Measurements from ENCODE around the gene RFESD.

Gene RFESD

DNA sequence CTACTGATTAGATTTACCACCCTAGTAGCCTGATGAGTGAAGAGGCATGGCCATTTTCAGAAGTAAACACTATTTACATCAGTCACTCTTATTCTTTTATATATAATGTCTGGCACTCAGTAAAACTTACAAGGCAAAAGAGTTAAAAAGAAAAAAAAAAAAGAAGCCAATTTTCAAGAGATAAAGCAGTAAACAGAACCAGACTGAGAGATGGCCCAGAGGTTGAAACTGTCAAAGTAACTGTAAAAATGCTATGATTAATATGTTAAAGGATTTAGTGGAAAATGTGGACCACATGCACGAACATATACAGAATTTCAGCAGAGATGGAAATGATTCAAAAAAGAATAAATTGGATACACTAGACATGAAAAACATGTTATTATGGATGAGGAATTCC lies 33.1 kb upstream of the RFESD start:
- no peak overlapping the region for H3K9ac ChIP-seq (ENCODE audit: low read length)
- H3K79me1 ChIP-seq (ENCODE audit: low read length), result no peaks in the 10 kb centered on the region
- no peak overlapping the region for H3K27ac ChIP-seq (ENCODE audit: low read depth, low read length)
- no peak overlapping the region for H2BK12ac ChIP-seq (ENCODE audit: low read length)
- no peak overlapping the region for H3K18ac ChIP-seq (ENCODE audit: low read length)
- no peak overlapping the region for H3K4ac ChIP-seq (ENCODE audit: low read depth, low read length)
- H3K36me3 ChIP-seq (ENCODE audit: control insufficient read depth in 1 of 2, insufficient read depth in 2 of 2, low read length in 2 of 2), result no peaks in the 10 kb centered on the region
- H2AK5ac ChIP-seq (ENCODE audit: low read length), result no peak overlapping the region
- H3K23ac ChIP-seq (ENCODE audit: low read length), result no peak overlapping the region
- no peak overlapping the region for H2BK5ac ChIP-seq (ENCODE audit: low read depth, low read length, poor library complexity)
- H4K12ac ChIP-seq (ENCODE audit: low read depth, low read length), result no peak overlapping the region
- no peak overlapping the region for H3K14ac ChIP-seq (ENCODE audit: low read length)
- no peaks in the 10 kb centered on the region for H3K27me3 ChIP-seq (ENCODE audit: insufficient read depth, low read length)
- H3K4me3 ChIP-seq (ENCODE audit: low read depth, low read length), result no peak overlapping the region
- H4K91ac ChIP-seq (ENCODE audit: low read depth, low read length), result no peak overlapping the region
- H3K79me2 ChIP-seq (ENCODE audit: control insufficient read depth, insufficient read depth, low read length, poor library complexity), result no peaks in the 10 kb centered on the region
- peaks cover 3% of the 10 kb centered on the region for H3K9me3 ChIP-seq (ENCODE audit: insufficient read depth, low read depth, low read length)
- H3K4me1 ChIP-seq (ENCODE audit: control insufficient read depth in 1 of 2, insufficient read depth in 2 of 2, low read length in 2 of 2), result no peaks in the 10 kb centered on the region
- no peak overlapping the region for H4K8ac ChIP-seq (ENCODE audit: low read depth, low read length)
- no peak overlapping the region for H3K4me2 ChIP-seq (ENCODE audit: low read length)
- no CpG with 5 or more reads among the region's 1 CpG for WGBS (ENCODE audit: extremely low coverage, insufficient coverage, insufficient read length)
- peak in 1 of 2 donors; percentile 41 for DNase-seq
- no peak overlapping the region for H2AFZ ChIP-seq (ENCODE audit: insufficient read depth, low read length, poor library complexity)
- H2BK120ac ChIP-seq (ENCODE audit: insufficient read depth, low read length, poor library complexity), result no peak overlapping the region

DNA sequence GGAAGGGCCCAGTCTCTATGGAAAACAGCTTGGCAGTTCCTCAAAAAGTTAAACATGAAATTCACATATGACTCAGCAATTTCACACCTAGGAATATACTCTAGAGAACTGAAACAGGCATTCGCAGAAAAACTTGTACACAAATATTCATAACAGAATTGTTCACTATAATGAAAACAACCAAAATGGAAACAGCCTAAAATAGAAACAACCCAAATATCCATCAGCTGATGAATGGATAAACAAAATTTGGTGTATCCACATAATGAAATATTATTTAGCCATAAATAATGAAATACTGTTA lies 31.5 kb upstream of the RFESD start:
- no CpG with 5 or more reads among the region's 1 CpG for WGBS (ENCODE audit: extremely low coverage, insufficient coverage, insufficient read length)
- Histone ChIP-seq H3K4me3 (ENCODE audit: low read depth, low read length) (no peak overlapping the region), H3K27me3 (ENCODE audit: insufficient read depth, low read length) (peaks cover 15% of the 10 kb centered on the region), H3K4ac (ENCODE audit: low read depth, low read length) (no peak overlapping the region), H3K4me1 (ENCODE audit: control insufficient read depth in 1 of 2, insufficient read depth in 2 of 2, low read length in 2 of 2) (peaks cover 4 to 5% of the 10 kb centered on the region in 2 experiments), H2BK12ac (ENCODE audit: low read length) (no peak overlapping the region), H3K9me3 (ENCODE audit: insufficient read depth, low read depth, low read length) (peaks cover 3% of the 10 kb centered on the region), H3K14ac (ENCODE audit: low read length) (no peak overlapping the region), H2AFZ (ENCODE audit: insufficient read depth, low read length, poor library complexity) (no peak overlapping the region), H3K79me2 (ENCODE audit: control insufficient read depth, insufficient read depth, low read length, poor library complexity) (no peaks in the 10 kb centered on the region), H3K36me3 (ENCODE audit: control insufficient read depth in 1 of 2, insufficient read depth in 2 of 2, low read length in 2 of 2) (no peaks in the 10 kb centered on the region), H4K12ac (ENCODE audit: low read depth, low read length) (no peak overlapping the region), H3K23ac (ENCODE audit: low read length) (no peak overlapping the region), H2BK5ac (ENCODE audit: low read depth, low read length, poor library complexity) (no peak overlapping the region), H4K8ac (ENCODE audit: low read depth, low read length) (no peak overlapping the region), H3K4me2 (ENCODE audit: low read length) (no peak overlapping the region), H3K18ac (ENCODE audit: low read length) (no peak overlapping the region), H3K27ac (ENCODE audit: low read depth, low read length) (no peak overlapping the region), H2BK120ac (ENCODE audit: insufficient read depth, low read length, poor library complexity) (no peak overlapping the region), H2AK5ac (ENCODE audit: low read length) (no peak overlapping the region), H3K9ac (ENCODE audit: low read length) (no peak overlapping the region), H3K79me1 (ENCODE audit: low read length) (no peaks in the 10 kb centered on the region), H4K91ac (ENCODE audit: low read depth, low read length) (no peak overlapping the region)
- no peak for DNase-seq

DNA sequence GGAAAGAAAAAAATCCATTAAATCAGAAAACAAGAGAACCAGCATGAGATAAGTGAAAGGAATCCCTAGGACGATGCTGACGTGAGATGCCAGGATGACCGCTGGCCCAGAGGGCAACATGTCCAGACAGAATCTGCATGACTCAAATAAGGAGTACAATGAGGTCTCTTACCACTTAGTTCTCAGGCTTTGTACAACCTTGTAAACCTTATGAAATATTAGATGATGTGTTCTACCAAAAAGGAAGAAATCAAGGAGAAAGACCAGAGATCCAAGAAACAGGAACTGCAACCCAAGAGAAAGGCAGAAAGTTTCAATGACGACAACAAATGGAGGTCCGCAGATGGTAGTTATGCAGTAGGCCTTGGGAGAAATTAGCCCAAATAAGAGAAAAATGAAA lies 29.5 kb upstream of the RFESD start:
- no CpG with 5 or more reads among the region's 5 CpGs for WGBS (ENCODE audit: extremely low coverage, insufficient coverage, insufficient read length)
- H3K23ac ChIP-seq (ENCODE audit: low read length), result no peak overlapping the region
- peak; percentile 91 to 95 for DNase-seq
- no peaks in the 10 kb centered on the region for H3K79me2 ChIP-seq (ENCODE audit: control insufficient read depth, insufficient read depth, low read length, poor library complexity)
- no peak overlapping the region for H4K8ac ChIP-seq (ENCODE audit: low read depth, low read length)
- no peak overlapping the region for H3K14ac ChIP-seq (ENCODE audit: low read length)
- H3K9ac ChIP-seq (ENCODE audit: low read length), result no peak overlapping the region
- H3K4me1 ChIP-seq (ENCODE audit: control insufficient read depth in 1 of 2, insufficient read depth in 2 of 2, low read length in 2 of 2), result peaks cover 7 to 18% of the 10 kb centered on the region in 2 experiments
- H3K4me3 ChIP-seq (ENCODE audit: low read depth, low read length), result no peak overlapping the region
- no peak overlapping the region for H3K18ac ChIP-seq (ENCODE audit: low read length)
- H2BK5ac ChIP-seq (ENCODE audit: low read depth, low read length, poor library complexity), result no peak overlapping the region
- H3K4me2 ChIP-seq (ENCODE audit: low read length), result no peak overlapping the region
- no peak overlapping the region for H3K27ac ChIP-seq (ENCODE audit: low read depth, low read length)
- no peaks in the 10 kb centered on the region for H3K79me1 ChIP-seq (ENCODE audit: low read length)
- H2BK12ac ChIP-seq (ENCODE audit: low read length), result no peak overlapping the region
- H4K91ac ChIP-seq (ENCODE audit: low read depth, low read length), result no peak overlapping the region
- no peak overlapping the region for H2AK5ac ChIP-seq (ENCODE audit: low read length)
- H3K27me3 ChIP-seq (ENCODE audit: insufficient read depth, low read length), result peaks cover 30% of the 10 kb centered on the region
- peaks cover 6% of the 10 kb centered on the region for H3K9me3 ChIP-seq (ENCODE audit: insufficient read depth, low read depth, low read length)
- H3K4ac ChIP-seq (ENCODE audit: low read depth, low read length), result no peak overlapping the region
- no peak overlapping the region for H4K12ac ChIP-seq (ENCODE audit: low read depth, low read length)
- no peaks in the 10 kb centered on the region for H3K36me3 ChIP-seq (ENCODE audit: control insufficient read depth in 1 of 2, insufficient read depth in 2 of 2, low read length in 2 of 2)
- H2BK120ac ChIP-seq (ENCODE audit: insufficient read depth, low read length, poor library complexity), result no peak overlapping the region
- H2AFZ ChIP-seq (ENCODE audit: insufficient read depth, low read length, poor library complexity), result no peak overlapping the region

DNA sequence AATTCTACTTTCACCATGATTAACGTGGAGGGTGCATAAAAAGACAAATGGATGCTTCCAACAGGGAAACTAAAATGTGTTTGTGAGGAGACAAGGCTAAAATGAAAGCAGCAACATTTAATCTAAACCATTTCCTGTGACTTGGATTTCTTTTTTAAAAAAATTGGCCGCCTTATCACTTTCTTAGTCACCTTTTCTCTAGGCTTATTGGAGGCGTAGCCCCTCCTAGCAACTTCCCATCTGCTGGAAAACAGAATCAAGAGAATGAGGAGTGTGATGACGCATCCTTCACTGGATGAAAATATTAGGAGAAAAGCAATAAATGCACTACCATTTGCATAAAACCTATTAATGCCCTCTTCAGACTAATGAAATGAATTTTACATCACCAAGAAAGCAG lies 27.5 kb upstream of the RFESD start:
- Histone ChIP-seq H2BK120ac (ENCODE audit: insufficient read depth, low read length, poor library complexity) (no peak overlapping the region), H3K79me1 (ENCODE audit: low read length) (no peaks in the 10 kb centered on the region), H3K27ac (ENCODE audit: low read depth, low read length) (no peak overlapping the region), H3K4me3 (ENCODE audit: low read depth, low read length) (no peak overlapping the region), H3K14ac (ENCODE audit: low read length) (no peak overlapping the region), H3K4me2 (ENCODE audit: low read length) (no peak overlapping the region), H2AK5ac (ENCODE audit: low read length) (no peak overlapping the region), H3K9ac (ENCODE audit: low read length) (no peak overlapping the region), H2BK5ac (ENCODE audit: low read depth, low read length, poor library complexity) (no peak overlapping the region), H3K79me2 (ENCODE audit: control insufficient read depth, insufficient read depth, low read length, poor library complexity) (no peaks in the 10 kb centered on the region), H3K4me1 (ENCODE audit: control insufficient read depth in 1 of 2, insufficient read depth in 2 of 2, low read length in 2 of 2) (peaks cover 7 to 18% of the 10 kb centered on the region in 2 experiments), H4K8ac (ENCODE audit: low read depth, low read length) (no peak overlapping the region), H3K9me3 (ENCODE audit: insufficient read depth, low read depth, low read length) (peaks cover 2% of the 10 kb centered on the region), H3K27me3 (ENCODE audit: insufficient read depth, low read length) (peaks cover 33% of the 10 kb centered on the region), H3K36me3 (ENCODE audit: control insufficient read depth in 1 of 2, insufficient read depth in 2 of 2, low read length in 2 of 2) (no peaks in the 10 kb centered on the region), H3K23ac (ENCODE audit: low read length) (no peak overlapping the region), H2AFZ (ENCODE audit: insufficient read depth, low read length, poor library complexity) (no peak overlapping the region), H4K12ac (ENCODE audit: low read depth, low read length) (no peak overlapping the region), H3K4ac (ENCODE audit: low read depth, low read length) (no peak overlapping the region), H2BK12ac (ENCODE audit: low read length) (no peak overlapping the region), H4K91ac (ENCODE audit: low read depth, low read length) (no peak overlapping the region), H3K18ac (ENCODE audit: low read length) (no peak overlapping the region)
- no CpG with 5 or more reads among the region's 4 CpGs for WGBS (ENCODE audit: extremely low coverage, insufficient coverage, insufficient read length)
- no peak for DNase-seq

Data from trophoblast cell (in vitro differentiated cells and primary cell).